ENCODE results near the gene LPAR2.
A peak's percentile ranks its signal among the peaks of the same experiment; 100 is the strongest.
"Not testable (repeated sequence)": the region's sequence is repeated elsewhere in the genome, so short reads cannot be mapped to it uniquely, and the experiment has no call there.

The LPAR2 gene

GRCh38 chr19:19630062-19630414 is 2.0 kb upstream of the LPAR2 start:
- no peak for FAIRE-seq

- FAIRE-seq, result no peak
Measured at GRCh38 chr19:19628501-19629134, 598 bp upstream of the LPAR2 start.

GRCh38 chr19:19626516-19627472 is 1.2 kb downstream of the LPAR2 start:
- FAIRE-seq, result no peak

DNA sequence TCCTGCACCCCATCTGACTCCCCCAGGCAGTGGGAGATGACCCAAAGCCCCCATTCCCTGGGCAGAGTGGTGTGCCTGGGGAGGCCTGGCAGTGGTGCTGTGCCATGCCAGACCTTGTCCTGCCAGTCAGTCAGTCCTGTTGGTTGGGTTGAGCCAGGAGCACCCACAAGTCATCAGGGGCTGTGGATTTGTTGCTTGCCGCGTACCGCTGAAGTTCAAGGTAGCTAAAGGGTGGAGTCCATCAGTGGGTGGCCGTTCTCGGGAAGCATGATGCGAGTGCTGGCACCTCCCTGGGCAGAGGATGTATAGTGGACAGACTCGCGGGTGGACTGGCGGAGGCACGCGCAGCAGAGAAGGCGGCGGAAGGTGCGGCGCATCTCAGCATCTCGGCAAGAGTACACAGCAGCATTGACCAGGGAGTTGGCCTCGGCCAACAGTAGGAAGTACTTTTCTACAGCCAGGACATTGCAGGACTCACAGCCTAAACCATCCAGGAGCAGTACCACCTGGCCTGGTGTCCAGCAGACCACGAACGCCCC is 3.9 kb downstream of the LPAR2 start:
- FAIRE-seq, result no peak

GRCh38 chr19:19623383-19623782 is 4.6 kb downstream of the LPAR2 start:
- no peak for FAIRE-seq

DNA sequence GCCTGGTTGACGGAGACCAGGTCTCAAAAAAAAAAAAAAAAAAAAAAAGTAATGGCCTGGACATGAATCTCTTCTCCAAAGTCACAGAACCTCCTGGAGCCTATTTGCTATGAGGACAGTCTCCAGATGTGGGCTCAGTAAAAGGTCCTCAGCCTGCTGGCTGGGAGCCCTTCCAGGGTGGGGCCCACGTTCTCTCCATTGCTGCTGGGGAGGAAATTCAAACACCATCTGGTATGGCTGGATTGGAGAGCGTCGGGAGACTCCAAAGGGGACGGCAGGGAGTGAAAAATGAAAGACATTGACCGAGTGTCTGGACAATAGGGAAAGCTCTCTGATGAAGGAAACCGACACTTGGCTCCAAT is 8.2 kb downstream of the LPAR2 start:
- FAIRE-seq, result no peak

GRCh38 chr19:19619181-19619848 is 8.7 kb downstream of the LPAR2 start:
- no peak for FAIRE-seq

DNA sequence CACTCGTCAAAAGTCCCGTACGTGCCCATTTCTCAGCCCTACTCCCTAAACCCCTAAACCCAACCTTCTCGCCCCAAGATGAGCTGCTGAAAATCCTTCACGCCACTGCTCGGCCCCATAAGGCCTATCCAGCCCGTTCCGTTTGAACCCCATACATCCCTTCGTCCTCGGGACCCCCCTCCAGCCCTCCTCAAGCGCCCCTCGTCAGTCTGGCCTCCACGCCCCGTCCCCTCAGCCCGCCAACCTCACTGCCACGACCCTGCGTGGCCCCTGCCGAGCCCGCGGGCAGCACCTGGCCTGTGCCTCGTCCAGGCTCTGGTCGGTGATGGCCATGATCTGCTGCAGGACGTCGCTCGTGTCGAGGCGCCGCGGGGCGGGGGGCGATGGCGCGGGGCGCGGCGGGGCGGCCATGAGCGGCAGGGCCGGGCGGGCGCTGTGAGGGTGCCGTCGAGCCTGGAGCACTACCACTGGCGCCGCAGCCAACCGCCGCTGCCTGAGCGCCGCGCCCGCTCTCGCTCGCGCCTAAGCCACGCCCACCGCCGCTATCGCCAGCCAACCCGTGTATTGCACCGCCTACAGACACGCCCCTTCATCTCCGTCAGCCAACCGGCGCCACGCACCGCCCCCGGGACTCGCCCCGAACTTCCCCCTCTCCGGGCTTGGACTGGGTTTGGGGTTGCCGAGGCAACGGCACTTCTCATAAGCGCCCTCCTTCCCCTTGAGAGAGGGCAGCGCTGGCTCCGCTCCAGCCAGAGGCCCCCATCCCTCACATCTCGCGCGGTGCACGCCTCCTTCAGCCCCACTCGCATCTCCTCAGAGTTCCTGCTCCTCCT is 9.6 kb downstream of the LPAR2 start, which contains the start of gene PBX4:
PBX4 (minus strand) TSS at position 469 of the 833 bp plus-strand sequence; CDS start at position 411, 58 bp downstream.
- FAIRE-seq, result peak; percentile 42

DNA sequence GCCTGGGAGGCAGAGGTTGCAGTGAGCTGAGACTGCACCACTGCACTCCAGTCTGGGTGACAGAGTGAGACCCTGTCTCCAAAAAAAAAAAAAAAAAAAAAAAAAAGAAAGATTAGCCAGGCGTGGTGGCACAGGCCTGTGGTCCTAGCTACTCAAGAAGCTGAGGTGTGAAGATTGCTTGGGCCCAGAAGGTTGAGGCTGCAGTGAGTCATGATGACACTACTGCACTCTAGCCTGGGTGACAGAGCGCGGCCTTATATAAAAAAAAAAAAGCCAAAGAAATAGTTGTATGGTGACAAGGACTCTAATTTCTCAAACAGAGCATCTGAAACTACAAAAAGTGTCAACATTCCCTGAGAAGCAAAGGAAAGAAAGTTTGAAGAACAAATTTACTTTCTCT is 12.9 kb downstream of the LPAR2 start:
- FAIRE-seq, result no peak

DNA sequence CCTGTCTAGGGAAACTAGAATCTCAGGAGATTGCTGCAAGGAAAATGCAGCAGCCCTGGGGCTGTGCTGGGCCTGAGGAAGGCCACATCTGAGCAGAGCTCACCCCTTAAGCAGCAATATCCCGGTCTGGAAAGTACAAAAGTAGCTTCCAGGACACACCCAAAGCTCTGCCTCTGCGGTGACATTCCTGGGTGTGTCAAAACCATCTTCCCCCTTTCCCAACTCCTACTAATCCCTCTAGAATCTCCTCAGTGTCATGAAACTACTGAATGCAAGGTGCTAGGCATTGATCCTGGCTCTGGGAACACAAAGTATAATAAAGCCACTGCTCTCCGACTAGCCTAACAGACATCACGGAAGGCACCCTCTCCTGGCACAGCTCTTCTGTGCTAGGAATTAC is 14.5 kb downstream of the LPAR2 start:
- FAIRE-seq, result no peak

DNA sequence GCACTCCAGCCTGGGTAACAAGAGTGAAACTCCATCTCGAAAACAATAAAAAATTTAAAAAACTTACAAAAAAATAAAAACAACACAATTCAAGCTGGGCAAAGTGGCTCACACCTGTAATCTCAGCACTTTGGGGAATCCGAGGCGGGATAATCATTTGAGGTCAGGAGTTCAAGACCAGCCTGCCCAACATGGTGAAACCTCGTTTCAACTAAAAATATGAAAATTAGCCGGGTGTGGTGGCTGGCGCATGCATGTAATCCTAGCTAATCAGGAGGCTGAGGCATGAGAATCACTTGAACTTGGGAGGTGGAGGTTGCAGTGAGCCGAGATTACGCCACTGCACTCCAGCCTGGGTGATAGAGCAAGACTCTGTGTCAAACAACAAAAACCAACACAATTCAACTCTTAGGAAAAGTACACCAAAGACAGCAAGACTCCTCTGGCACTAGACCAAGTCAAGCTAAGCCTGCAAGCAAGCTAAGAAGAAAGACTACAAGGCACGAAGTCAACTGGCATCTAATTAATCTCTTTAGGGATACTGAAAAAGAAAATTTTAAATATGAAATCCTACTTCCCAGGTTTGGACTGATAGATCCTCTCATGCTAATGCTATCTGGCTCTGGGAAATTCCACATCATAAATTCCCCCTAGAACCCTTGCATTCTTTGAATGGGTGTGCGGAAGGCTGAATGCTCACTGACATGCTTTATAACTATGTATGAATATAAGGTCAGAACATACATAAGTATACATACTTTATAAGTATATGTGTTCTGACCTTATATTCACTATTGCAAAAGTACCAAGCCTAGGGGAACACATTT is 17.4 kb downstream of the LPAR2 start:
- no peak for FAIRE-seq

GRCh38 chr19:19606686-19607085 is 21.3 kb downstream of the LPAR2 start:
- not testable (repeated sequence) for FAIRE-seq

- no peak for FAIRE-seq
Measured at GRCh38 chr19:19606021-19606420, 22.0 kb downstream of the LPAR2 start.

DNA sequence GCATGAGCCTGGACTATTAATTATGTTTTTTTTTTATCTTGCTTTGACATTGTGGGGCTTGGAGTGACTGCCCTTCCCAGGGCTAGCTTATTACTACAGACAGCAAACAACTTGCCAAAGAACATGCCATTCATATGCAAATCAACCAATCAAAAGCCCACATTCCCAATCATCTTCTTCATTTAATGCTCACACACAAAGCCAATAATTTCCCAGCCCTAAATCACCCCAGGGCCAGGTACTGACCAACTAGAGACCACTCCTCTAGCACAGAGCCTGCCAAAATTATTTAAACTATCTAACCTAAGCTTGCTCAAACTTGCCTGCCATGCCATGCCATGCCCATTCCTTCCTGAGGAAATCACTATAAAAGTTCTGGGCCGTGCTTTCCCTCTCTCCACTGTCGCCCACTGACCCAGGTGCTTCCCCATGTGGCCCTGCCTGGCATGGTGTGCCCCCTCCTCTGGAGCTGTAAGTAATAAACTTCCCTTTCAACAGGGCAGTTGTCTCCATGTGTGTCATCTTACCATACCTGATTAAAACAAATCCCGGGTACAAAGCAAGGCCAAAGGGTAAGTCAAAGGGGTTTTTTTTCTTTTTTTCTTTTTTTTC is 25.2 kb downstream of the LPAR2 start:
- no peak for FAIRE-seq

GRCh38 chr19:19602136-19602712 is 25.8 kb downstream of the LPAR2 start:
- FAIRE-seq, result no peak

DNA sequence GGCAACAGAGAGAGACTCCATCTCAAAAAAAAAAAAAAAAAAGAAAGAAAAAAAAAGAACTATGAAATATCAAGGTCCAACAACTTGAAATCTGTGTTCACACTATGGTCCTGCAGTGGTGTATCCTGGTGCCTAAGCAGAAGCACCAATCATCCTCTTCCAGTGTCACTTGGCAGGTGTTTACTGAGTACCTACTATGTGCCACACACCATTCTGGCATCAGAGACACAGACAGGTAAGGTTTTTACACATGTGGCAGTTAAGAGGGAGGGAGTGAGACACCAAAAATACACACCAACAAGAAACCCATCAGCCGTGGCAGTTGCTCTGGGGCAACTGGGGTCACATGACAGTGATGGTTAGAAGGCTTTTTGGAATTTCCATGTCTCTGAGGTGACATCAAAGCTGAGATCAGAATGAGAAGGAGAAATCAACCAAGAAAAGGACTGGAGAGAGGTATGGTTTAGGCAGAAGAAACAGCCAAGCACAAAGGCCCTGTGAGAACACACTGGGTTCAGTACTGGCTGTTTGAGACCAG is 27.2 kb downstream of the LPAR2 start:
- no peak for FAIRE-seq

DNA sequence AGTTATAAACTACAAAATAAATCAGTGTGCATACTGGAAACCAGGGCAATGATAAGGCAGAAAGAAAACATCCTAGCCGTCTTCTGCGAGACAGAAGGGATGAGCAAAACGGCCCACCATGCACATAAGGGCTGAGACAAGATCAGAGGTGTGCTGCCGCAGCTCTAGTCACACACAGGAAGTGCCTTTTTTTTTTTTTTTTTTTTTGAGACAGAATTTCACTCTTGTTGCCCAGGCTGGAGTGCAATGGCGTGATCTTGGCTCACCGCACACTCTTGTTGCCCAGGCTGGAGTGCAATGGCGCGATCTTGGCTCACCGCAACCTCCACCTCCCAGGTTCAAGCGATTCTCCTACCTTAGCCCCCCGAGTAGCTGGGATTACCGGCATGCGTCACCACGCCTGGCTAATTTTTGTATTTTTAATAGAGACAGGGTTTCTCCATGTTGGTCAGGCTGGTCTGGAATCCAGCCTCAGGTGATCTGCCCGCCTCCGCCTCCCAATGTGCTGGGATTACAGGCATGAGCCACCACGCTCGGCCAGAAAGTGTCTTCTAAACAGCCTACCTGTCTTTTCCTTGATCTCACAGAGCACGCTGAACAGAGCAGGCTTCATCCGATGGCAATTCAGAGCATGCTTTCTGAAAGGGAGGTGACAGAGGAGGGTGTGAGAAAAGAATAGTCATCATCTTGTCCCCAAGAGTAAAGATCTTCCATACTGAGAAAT is 29.1 kb downstream of the LPAR2 start:
- FAIRE-seq, result not testable (repeated sequence)

DNA sequence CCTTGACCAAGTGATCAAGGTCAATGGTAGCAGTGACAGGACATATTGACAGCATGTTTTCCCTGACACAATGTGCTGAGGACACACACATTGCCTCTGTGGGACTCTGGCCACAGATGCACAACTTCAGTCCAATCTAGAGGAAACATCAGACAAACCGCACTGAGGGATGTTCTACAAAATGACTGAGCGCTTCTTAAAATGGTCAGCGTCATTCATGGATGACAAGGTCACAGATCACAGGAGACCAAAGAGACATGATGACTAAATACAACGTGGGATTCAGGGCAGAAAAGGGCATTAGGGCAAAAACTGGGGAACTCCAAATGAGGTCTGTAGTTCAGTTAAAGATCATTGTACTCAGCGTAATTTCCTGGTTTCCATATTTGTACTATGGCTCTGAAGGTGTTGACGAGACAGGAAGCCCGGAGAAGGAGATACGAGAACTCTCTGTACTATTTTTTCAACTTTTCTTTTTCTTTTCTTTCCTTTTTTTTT is 30.2 kb downstream of the LPAR2 start:
- FAIRE-seq, result no peak

DNA sequence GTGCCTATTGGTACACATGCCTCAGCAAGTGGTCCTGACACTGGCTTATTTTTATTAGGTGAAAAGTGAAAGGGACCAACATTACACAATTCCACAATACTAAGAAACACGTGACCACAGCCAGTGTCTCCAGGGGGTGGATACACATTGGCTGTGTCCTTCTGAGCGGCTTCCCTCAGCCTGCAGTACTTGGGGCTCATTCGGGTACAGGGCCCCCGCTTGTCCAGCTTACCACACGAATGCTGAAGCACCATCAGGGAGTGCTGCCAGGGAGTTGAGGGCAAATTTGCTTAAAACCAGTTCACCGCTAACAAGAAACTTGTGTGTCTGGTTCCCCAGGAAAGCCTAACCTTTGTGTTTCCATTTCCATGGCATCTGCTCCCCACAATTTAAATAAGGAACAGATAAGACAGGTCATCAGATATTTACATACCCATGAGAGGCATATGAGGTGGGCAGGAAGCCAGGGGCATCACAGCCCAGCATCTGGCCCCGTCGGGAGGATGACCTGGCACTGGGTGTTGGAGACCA is 32.8 kb downstream of the LPAR2 start:
- FAIRE-seq, result no peak
